GM13977 (cell line): ENCODE data around the gene TMEM106C.

Experiments
- DNase-seq: peaks from one replicate; pipeline ENCODE4 v3.0.0; 2012; ENCODE audit warnings: low spot score
- in situ Hi-C: fragments of 300-500 bp; cut with MboI; formaldehyde crosslinking; loops from one replicate; pipeline ENCODE4 v1.12.0; 2022; ENCODE audit warnings: low sequenced_read_pairs, low pct_unique_long_range_greater_than_20kb, mixed read lengths, inconsistent platforms; ENCODE audit not compliant: unreplicated experiment
- TF ChIP-seq, protein P1 (sequence below): IDR thresholded peaks from 2 replicates; pipeline ENCODE4 v1.5.1; 2012; ENCODE audit warnings: mild to moderate bottlenecking, control low read depth; ENCODE audit not compliant: insufficient read depth; ENCODE audit errors: extremely low read depth, missing control alignments

TMEM106C gene

DNA sequence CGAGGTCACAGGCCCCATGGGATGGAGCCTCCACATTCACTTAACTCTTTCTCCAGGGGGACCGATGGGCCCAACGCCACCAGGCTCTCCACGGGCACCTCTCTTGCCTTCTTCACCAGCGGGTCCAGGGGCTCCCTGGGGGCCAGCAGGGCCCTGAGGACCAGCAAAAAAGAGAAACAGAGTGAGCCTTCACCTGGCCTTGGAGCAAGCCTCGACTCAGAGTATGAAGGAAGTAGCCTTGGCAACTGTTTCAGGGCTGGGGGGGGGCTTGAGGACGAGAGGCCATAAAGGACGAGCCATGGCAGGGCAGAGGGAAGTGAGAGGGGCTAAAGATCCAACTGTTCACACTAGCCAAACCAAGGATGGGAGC lies 22.9 kb downstream of the TMEM106C start:
- in situ Hi-C loops: no loop called here
- DNase-seq: no peak
- TF ChIP-seq, protein P1, sequence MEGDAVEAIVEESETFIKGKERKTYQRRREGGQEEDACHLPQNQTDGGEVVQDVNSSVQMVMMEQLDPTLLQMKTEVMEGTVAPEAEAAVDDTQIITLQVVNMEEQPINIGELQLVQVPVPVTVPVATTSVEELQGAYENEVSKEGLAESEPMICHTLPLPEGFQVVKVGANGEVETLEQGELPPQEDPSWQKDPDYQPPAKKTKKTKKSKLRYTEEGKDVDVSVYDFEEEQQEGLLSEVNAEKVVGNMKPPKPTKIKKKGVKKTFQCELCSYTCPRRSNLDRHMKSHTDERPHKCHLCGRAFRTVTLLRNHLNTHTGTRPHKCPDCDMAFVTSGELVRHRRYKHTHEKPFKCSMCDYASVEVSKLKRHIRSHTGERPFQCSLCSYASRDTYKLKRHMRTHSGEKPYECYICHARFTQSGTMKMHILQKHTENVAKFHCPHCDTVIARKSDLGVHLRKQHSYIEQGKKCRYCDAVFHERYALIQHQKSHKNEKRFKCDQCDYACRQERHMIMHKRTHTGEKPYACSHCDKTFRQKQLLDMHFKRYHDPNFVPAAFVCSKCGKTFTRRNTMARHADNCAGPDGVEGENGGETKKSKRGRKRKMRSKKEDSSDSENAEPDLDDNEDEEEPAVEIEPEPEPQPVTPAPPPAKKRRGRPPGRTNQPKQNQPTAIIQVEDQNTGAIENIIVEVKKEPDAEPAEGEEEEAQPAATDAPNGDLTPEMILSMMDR: no peak

DNA sequence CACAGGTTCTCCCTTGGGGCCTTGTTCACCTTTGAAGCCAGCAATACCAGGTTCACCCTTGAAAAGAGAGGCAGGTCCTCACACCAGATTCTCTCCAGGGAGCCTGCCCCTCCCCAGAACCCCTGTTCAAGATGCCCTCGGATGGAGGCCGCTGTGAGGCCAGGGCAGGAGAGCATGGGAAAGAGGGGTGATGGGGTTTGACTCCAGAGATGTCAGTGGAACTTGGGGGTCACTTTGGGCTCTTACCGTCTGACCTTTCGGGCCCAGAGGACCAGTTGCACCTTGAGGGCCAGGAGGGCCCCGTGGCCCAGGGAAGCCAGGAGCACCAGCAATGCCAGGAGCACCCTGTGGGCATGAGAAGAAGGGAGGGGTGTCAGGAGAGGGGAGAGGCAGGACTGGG lies 23.4 kb downstream of the TMEM106C start:
- TF ChIP-seq, protein P1: no peak
- in situ Hi-C loops: no loop called here
- DNase-seq: no peak

DNA sequence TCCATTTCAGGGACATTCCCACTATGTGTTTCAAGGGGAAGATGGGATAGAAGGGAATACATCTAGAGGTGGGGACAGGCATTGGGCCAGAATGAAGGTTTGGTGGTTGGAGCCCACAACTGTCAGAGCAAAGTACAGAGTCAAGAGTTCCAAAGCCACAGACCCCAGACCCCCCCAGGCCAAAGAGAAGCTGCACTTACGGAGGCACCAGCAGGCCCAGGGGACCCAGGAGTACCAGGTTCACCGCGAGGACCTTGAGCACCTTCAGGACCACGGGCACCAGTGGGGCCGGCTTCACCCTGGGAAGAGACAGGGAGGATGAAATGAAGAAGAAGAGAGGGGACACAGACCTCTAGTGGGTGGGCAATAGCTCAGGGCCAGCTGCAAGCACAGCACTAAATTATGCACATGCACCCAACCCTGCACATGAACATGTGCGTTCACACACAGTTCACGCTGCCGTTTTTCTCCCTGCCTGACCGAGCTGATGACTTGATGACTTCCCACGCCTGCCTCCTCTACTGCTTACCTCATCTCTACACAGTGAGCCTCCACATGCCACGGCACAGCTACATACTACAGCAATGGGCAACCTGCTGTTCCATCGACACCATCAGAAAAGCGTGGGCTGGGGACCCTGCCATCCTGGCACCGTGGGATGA lies 24.1 kb downstream of the TMEM106C start:
- DNase-seq: no peak
- in situ Hi-C loops: no loop called here
- TF ChIP-seq, protein P1: no peak

DNA sequence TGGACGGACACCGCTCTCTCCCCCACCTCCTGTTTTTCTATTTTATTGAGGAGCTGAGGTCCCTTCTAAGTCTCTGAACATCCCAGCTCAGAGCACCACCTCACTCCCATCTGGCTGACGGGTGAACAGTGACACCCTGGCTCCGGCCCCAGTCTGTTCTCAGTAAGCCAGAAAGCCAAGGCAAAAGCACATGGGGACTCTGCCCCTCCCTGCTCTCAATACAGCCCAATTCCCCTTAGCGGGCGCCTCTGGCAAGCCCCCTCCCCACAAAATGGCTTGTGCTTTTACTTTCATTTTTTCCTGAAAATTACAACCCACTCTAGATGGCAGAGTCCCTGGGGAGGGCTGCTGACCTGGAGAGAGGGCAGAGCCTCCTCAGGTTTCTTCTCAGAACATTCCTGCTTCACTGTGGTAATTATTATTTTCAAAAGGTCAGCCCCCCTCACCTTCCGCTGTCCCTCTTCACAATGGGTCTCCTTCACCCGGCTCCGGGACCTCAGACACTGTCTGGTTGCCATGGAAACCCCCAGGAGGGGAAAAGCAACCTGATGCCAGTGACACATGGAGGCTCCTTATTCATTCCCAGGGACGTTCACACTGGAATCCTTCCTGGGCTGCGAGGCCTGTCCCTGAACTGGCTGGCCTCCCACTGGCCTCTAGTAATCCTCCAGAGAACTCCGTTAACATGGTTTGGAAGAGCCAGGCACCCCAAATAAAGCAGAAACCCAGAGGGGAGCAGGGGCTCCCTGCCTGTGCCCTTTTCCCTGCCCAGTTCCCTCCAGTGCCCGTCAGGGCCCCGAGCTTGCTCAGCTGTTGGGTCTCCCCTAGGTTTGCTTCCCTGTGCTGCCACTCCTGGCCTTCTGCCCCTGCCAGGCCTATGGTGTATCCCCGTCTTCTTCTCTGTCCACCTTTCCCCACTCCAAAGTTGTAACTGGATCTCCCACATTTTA lies 25.0 kb downstream of the TMEM106C start:
- in situ Hi-C loops: no loop called here
- TF ChIP-seq, protein P1: no peak
- no peak for DNase-seq

DNA sequence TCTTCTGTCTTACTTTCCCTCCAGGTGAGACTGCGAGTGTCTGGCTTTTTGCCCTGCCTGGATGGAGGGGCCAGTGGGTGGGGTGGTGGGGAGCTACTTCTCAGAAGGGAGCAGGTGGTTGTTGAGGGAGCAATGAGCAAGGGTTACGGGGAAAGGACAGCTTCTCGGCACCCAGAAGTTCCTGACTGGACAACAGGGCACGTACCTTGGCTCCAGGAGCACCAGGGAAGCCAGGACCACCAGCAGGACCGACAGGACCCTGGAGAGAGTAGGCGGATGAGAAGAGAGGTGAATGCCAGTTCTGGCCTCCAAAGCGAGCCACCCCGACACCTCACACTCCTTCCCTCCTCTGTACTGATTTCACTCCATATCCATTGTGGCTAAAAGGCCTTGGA lies 25.6 kb downstream of the TMEM106C start:
- TF ChIP-seq, protein P1: no peak
- in situ Hi-C loops: no loop called here
- DNase-seq: no peak

DNA sequence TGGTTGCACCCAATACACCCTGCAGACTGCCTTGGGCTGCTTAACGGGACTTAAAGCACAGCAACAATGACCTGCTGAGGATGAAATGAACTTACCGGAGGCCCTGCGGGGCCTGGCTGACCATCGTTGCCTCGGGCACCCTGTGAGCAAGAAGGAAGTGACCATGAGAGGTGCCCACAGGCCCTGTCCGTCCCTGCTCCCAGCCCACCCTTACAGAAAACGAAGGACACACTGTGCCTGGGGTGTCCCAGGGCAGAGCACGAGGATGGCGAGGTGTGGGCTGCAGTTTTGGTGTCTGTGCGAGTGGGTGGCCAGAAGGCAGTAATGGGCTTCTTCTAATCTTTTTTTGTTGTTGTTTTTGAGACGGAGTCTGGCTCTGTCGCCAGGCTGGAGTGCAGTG lies 26.3 kb downstream of the TMEM106C start:
- TF ChIP-seq, protein P1: no peak
- in situ Hi-C loops: no loop called here
- DNase-seq: no peak
